H1 (cell line): ENCODE measurements around the gene PREX1. TPM values are rescaled to one million over a fixed set of nuclear protein-coding genes. Genes with fewer than 3 reads are reported as not detected.

ENCODE experiments used
- ATF3 ChIP-seq: IDR thresholded peaks from 2 replicates; pipeline ENCODE4 v1.6.1; 2011; ENCODE audit warnings: low read depth, mild to moderate bottlenecking, low read length; ENCODE audit not compliant: insufficient read depth
- KDM4A ChIP-seq: IDR thresholded peaks from one replicate; pipeline ENCODE4 v1.7.1; 2012; ENCODE audit warnings: low read depth, mild to moderate bottlenecking, moderate library complexity, low read length, inconsistent platforms; ENCODE audit not compliant: severe bottlenecking
- POLR2AphosphoS5 ChIP-seq: IDR thresholded peaks from 2 replicates; pipeline ENCODE4 v1.6.1; 2011; ENCODE audit warnings: low read depth, low read length
- TBP ChIP-seq: IDR thresholded peaks from 2 replicates; pipeline ENCODE4 v1.6.1; 2011; ENCODE audit warnings: low read depth, low read length, improper control_type of control experiment
- YY1 ChIP-seq: IDR thresholded peaks from 2 replicates; pipeline ENCODE4 v1.6.1; 2011; ENCODE audit warnings: low read depth, mild to moderate bottlenecking, low read length
- polyA plus RNA-seq, 7 experiments: library from polyadenylated mRNA; depleted of rRNA in 3 of 7; stranded (reverse) in 5 of 7; unstranded in 2 of 7; fragments of >200 nt in 5 of 7; fragments of 200-250 nt in 2 of 7; gene quantifications; 1 replicate in 5 of 7; 2 replicates in 1 of 7; 4 replicates in 1 of 7; pipeline versions ENCODE4 v1.2.1 to v1.2.3, GENCODE V29; 2011 to 2013; ENCODE audit warnings: missing spikeins in 2 of 7, mixed read lengths in 2 of 7
- total RNA-seq: library from RNA; stranded (reverse); fragmentation: NEBNext Ultra II Directional; extraction: Animal tissue kit (Norgen Biotek cat#: 25700); gene quantifications from 2 replicates; pipeline ENCODE4 v1.2.1, GENCODE V29; 2021
- TF ChIP-seq, protein P1 (sequence below), 3 experiments: IDR thresholded peaks; 1 replicate in 2 of 3; 2 replicates in 1 of 3; pipeline versions ENCODE4 v1.5.1 to v1.6.1; 2011; ENCODE audit warnings: low read length in 3 of 3, mild to moderate bottlenecking in 3 of 3, inconsistent platforms in 2 of 3, low read depth in 1 of 3, moderate library complexity in 1 of 3; ENCODE audit not compliant: insufficient read depth in 1 of 3; ENCODE audit errors: control extremely low read depth in 1 of 3

PREX1 gene
- total and polyA plus RNA-seq, 2 of the 8 experiments (the other 6 are each of a cell fraction or from before 2014, with no cell fraction given) = 10.7 to 12.8 TPM

GRCh38 chr20:48743807-48744206 lies 84.0 kb downstream of the PREX1 start (continued):
- TF ChIP-seq KDM4A (no peak), ATF3 (no peak), POLR2AphosphoS5 (no peak), TBP (no peak), YY1 (no peak)
- TF ChIP-seq, protein P1, sequence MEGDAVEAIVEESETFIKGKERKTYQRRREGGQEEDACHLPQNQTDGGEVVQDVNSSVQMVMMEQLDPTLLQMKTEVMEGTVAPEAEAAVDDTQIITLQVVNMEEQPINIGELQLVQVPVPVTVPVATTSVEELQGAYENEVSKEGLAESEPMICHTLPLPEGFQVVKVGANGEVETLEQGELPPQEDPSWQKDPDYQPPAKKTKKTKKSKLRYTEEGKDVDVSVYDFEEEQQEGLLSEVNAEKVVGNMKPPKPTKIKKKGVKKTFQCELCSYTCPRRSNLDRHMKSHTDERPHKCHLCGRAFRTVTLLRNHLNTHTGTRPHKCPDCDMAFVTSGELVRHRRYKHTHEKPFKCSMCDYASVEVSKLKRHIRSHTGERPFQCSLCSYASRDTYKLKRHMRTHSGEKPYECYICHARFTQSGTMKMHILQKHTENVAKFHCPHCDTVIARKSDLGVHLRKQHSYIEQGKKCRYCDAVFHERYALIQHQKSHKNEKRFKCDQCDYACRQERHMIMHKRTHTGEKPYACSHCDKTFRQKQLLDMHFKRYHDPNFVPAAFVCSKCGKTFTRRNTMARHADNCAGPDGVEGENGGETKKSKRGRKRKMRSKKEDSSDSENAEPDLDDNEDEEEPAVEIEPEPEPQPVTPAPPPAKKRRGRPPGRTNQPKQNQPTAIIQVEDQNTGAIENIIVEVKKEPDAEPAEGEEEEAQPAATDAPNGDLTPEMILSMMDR (IDR thresholded peaks at IDR 0.05; ENCODE audit: control extremely low read depth in 1 of 3, insufficient read depth in 1 of 3, low read depth in 1 of 3, low read length in 3 of 3) = no peak
